Transverse colon (tissue), 4 donors: ENCODE data around the gene LRRC37B. TPM values are rescaled to one million over a fixed set of nuclear protein-coding genes. Genes with fewer than 3 reads are reported as not detected.
A peak's percentile ranks its signal among the peaks of the same experiment; 100 is the strongest.

Experiments used
- DNase-seq: peaks from one replicate; pipeline ENCODE4 v3.0.0-alpha.2; 2019
- H3K27ac ChIP-seq, 4 donors: fragments of 200-600 bp; sonication (generic); 2 replicates each; pipeline ENCODE4 v1.5.1; 2016 to 2018; ENCODE audit warnings: inconsistent platforms in 4 of 4
- H3K27me3 ChIP-seq: fragments of 200-600 bp; sonication (generic); 2 replicates; pipeline ENCODE4 v1.5.1; 2017; ENCODE audit warnings: inconsistent platforms
- H3K36me3 ChIP-seq, 4 donors: fragments of 200-600 bp; sonication (generic); 2 replicates each; pipeline ENCODE4 v1.5.1; 2017 to 2019; ENCODE audit warnings: inconsistent platforms in 4 of 4
- H3K4me1 ChIP-seq, 4 donors: fragments of 200-600 bp; sonication (generic); 2 replicates each; pipeline ENCODE4 v1.5.1; 2017 to 2020; ENCODE audit warnings: inconsistent platforms in 4 of 4
- H3K4me3 ChIP-seq, 4 donors: fragments of 200-600 bp; sonication (generic); 1 replicate in 1 of 4; 2 replicates in 3 of 4; pipeline versions ENCODE4 v1.5.1 to v1.6.1; 2017 to 2019; ENCODE audit warnings: inconsistent platforms in 4 of 4
- H3K9me3 ChIP-seq, 2 donors: fragments of 200-600 bp; sonication (generic); 2 replicates each; pipeline ENCODE4 v1.5.1; 2017 to 2019; ENCODE audit warnings: inconsistent platforms in 2 of 2
- CTCF ChIP-seq, 5 experiments: fragments of 200-600 bp in 3 of 5; fragments of 450-650 bp in 2 of 5; sonication (generic) in 3 of 5; IDR thresholded peaks; 1 replicate in 2 of 5; 2 replicates in 3 of 5; pipeline ENCODE4 v1.5.1; 2016 to 2017; ENCODE audit warnings: antibody characterized with exemption in 5 of 5, inconsistent platforms in 3 of 5, mild to moderate bottlenecking in 2 of 5, moderate library complexity in 1 of 5
- EP300 ChIP-seq: sonication (generic); formaldehyde crosslinking; IDR thresholded peaks from one replicate; pipeline ENCODE4 v1.6.1; 2017; ENCODE audit warnings: antibody characterized with exemption, low read depth
- POLR2A ChIP-seq: fragments of 450-650 bp; IDR thresholded peaks from one replicate; pipeline ENCODE4 v1.6.1; 2016; ENCODE audit warnings: antibody characterized with exemption, mild to moderate bottlenecking, moderate library complexity
- POLR2AphosphoS5 ChIP-seq, 3 donors: sonication (generic); formaldehyde crosslinking; IDR thresholded peaks; one replicate each; pipeline ENCODE4 v1.6.1; 2016; ENCODE audit warnings: antibody characterized with exemption in 3 of 3
- WGBS, 2 donors: methylation state at CpG; one replicate each; pipeline ENCODE4 v1.1.5; 2018; ENCODE audit warnings: low coverage in 1 of 2; 5-methylcytosine and 5-hydroxymethylcytosine counted together
- in situ Hi-C, 4 donors: fragments of 200-750 bp; cut with MboI; loops; one replicate each; pipeline versions ENCODE4 v1.15.0 to v1.15.1; 2017; ENCODE audit warnings: low sequenced_read_pairs in 3 of 4, low pct_ligation_motif_present in 1 of 4, low pct_unique_long_range_greater_than_20kb in 1 of 4
- intact Hi-C: fragments of 100-400 bp; cut with DNase I; formaldehyde crosslinking; loops from one replicate; pipeline ENCODE4 v1.15.1; 2023; ENCODE audit warnings: low total_unique reads
- total RNA-seq, 4 donors: library from RNA; depleted of rRNA; stranded (reverse); fragments of >200 nt; gene quantifications; one replicate each; pipeline ENCODE4 v1.1.0, GENCODE V29; 2016

LRRC37B gene
- total RNA-seq, 4 donors from 2014 or later = 21.0 to 34.0 (median 24.7) TPM

DNA sequence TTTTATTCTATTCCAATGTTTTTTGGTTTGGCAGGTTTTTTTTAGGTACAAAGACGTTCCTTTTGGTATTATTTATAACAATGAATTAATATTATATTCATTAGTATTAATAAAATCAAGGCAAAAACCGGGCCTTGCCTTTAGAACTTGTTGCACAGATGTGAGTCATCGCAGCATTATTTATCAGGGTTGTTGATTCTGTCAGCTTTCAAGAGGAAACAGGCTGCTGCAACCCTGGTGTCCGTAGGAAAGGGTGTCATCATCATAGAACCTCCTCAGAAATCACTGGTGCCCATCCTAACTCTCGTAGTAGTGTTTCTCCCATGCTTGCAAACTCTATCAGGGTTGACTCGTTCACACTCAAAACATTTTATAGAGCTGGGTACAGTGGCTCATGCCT is 10.2 kb upstream of the LRRC37B start:
- in situ Hi-C loops = no loop called here

GRCh38 chr17:32007463-32008298 is 498 bp downstream of the LRRC37B start:
- Histone ChIP-seq H3K4me1 (peaks cover 0 to 20% (median 17%) of the 10 kb centered on the region in 4 donors), H3K27ac (peak overlapping the region; percentile 87 to 95 (median 88)), H3K9me3 (no peaks in the 10 kb centered on the region), H3K4me3 (peak overlapping the region; percentile 79 to 97 (median 84)), H3K36me3 (no peaks in the 10 kb centered on the region), H3K27me3 (no peaks in the 10 kb centered on the region)
- no peak for TF ChIP-seq CTCF (IDR thresholded peaks at IDR 0.05)
- TF ChIP-seq POLR2AphosphoS5 (IDR thresholded peaks at IDR 0.05) = no peak
- no peak for TF ChIP-seq EP300
- TF ChIP-seq POLR2A = no peak
- in situ Hi-C loops (no loop called here), intact Hi-C loops (loop anchor here (5.0 kb wide), 1 partner anchor 135 kb away; the partner anchor contains the start of gene RHOT1)
- DNase-seq = peak; percentile 28
- 0% methylated on average over 4 to 32 of the region's 80 CpGs for WGBS, 2 donors

More for the DNA sequence above, 10.2 kb upstream of the LRRC37B start:
- intact Hi-C loops = no loop called here
- Histone ChIP-seq H3K27ac (no peak overlapping the region), H3K4me3 (no peak overlapping the region), H3K4me1 (no peaks in the 10 kb centered on the region), H3K36me3 (peaks cover 0 to 59% (median 28%) of the 10 kb centered on the region in 4 donors), H3K9me3 (no peaks in the 10 kb centered on the region), H3K27me3 (no peaks in the 10 kb centered on the region)
- no peak for DNase-seq
- TF ChIP-seq CTCF (IDR thresholded peaks at IDR 0.05) = no peak
- TF ChIP-seq POLR2AphosphoS5 (IDR thresholded peaks at IDR 0.05) = no peak
- TF ChIP-seq POLR2A = no peak
- no peak for TF ChIP-seq EP300
- 89 to 90% methylated on average over 3 to 6 of the region's 6 CpGs for WGBS, 2 donors

- intact Hi-C loops = loop anchor here (5.0 kb wide), 1 partner anchor 133 kb away; the partner anchor contains the start of gene RHOT1
- Histone ChIP-seq H3K4me1 (peaks cover 0 to 20% (median 17%) of the 10 kb centered on the region in 4 donors), H3K9me3 (no peaks in the 10 kb centered on the region), H3K27ac (no peak overlapping the region), H3K4me3 (peak overlapping the region in 1 of 4 donors; percentile 79), H3K27me3 (no peaks in the 10 kb centered on the region), H3K36me3 (no peaks in the 10 kb centered on the region)
- in situ Hi-C loops = no loop called here
- no peak for TF ChIP-seq EP300
- TF ChIP-seq POLR2A = no peak
- TF ChIP-seq POLR2AphosphoS5 (IDR thresholded peaks at IDR 0.05) = no peak
- WGBS, 2 donors = 100% methylated on average over 2 of the region's 2 CpGs
- no peak for DNase-seq
Measured at GRCh38 chr17:32009262-32009542, 2.0 kb downstream of the LRRC37B start.

DNA sequence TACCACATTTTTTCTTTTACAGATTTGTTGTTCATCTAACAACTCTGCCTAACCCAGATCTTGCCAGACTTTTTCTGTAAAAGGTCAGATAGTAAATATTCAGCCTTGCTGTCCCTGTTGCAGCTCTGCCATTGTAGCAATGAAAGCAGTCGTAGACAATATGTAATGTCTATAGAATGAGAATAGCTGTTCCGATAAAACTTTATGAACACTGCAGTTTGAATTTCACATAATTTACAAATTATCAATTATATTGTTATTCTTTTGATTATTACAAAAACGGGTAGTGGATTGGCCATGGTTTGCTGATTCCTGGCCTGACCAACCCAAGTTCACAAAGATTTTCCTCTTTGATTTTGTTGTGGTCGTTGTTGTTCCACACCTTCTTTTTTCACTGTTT is 2.9 kb downstream of the LRRC37B start:
- 79 to 81% methylated on average over 4 of the region's 4 CpGs for WGBS, 2 donors
- intact Hi-C loops (no loop called here), in situ Hi-C loops (no loop called here)
- TF ChIP-seq CTCF (IDR thresholded peaks at IDR 0.05) = no peak
- TF ChIP-seq POLR2AphosphoS5 (IDR thresholded peaks at IDR 0.05) = no peak
- TF ChIP-seq POLR2A = no peak
- no peak for TF ChIP-seq EP300
- H3K9me3 ChIP-seq = no peaks in the 10 kb centered on the region
- H3K27me3 ChIP-seq = no peaks in the 10 kb centered on the region
- no peaks in the 10 kb centered on the region for H3K36me3 ChIP-seq
- no peak overlapping the region for H3K4me3 ChIP-seq
- H3K27ac ChIP-seq = no peak overlapping the region
- H3K4me1 ChIP-seq = peaks cover 0 to 23% (median 17%) of the 10 kb centered on the region in 4 donors
- no peak for DNase-seq
